ENCODE data around the gene ZNF648.
"Not testable (repeated sequence)": the region's sequence is repeated elsewhere in the genome, so short reads cannot be mapped to it uniquely, and the experiment has no call there.

ZNF648 gene

GRCh38 chr1:182015360-182015759, 46.2 kb downstream of the ZNF648 start:
- DNase-seq: no peak

DNA sequence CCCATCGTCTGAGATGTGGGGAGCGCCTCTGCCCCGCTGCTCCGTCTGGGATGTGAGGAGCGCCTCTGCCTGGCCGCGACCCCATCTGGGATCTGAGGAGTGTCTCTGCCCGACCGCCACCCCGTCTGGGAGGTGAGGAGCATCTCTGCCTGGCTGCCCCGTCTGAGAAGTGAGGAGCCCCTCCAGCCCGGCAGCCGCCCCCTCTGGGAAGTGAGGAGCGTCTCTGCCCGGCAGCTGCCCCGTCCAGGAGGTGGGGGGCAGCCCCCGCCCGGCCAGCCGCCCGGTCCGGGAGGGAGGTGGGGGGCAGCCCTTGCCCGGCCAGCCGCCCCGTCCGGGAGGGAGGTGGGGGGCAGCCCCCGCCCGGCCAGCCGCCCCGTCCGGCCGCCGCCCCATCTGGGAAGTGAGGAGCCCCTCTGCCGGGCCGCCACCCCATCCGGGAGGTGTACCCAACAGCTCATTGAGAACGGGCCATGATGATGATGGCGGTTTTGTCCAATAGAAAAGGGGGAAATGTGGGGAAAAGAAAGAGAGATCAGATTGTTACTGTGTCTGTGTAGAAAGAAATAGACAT, 50.6 kb downstream of the ZNF648 start:
- DNase-seq: not testable (repeated sequence)

GRCh38 chr1:182005398-182005797, 56.1 kb downstream of the ZNF648 start:
- not testable (repeated sequence) for DNase-seq

GRCh38 chr1:182004601-182005000, 56.9 kb downstream of the ZNF648 start:
- no peak for DNase-seq
